HG03097 (cell line): ENCODE measurements around the gene IFT88.

ENCODE experiments used
- ATAC-seq: cut with Tn5 transposase; IDR thresholded peaks from one replicate; pipeline ENCODE4 v1.9.1; 2021; ENCODE audit not compliant: unreplicated experiment, low FRiP score

Gene IFT88

GRCh38 chr13:20711301-20712044 lies 144.5 kb downstream of the IFT88 start:
- ATAC-seq, result no peak

- ATAC-seq, result no peak
Observed at GRCh38 chr13:20713014-20713376, 146.0 kb downstream of the IFT88 start.

- ATAC-seq, result no peak
Observed at GRCh38 chr13:20713751-20714150, 146.8 kb downstream of the IFT88 start.

GRCh38 chr13:20714161-20714560 lies 147.2 kb downstream of the IFT88 start:
- no peak for ATAC-seq

GRCh38 chr13:20714563-20715329 lies 147.8 kb downstream of the IFT88 start:
- ATAC-seq, result no peak

- no peak for ATAC-seq
Observed at GRCh38 chr13:20715330-20715712, 148.4 kb downstream of the IFT88 start.

- ATAC-seq, result no peak
Observed at GRCh38 chr13:20716951-20717350, 150.0 kb downstream of the IFT88 start.

- ATAC-seq, result no peak
Observed at GRCh38 chr13:20717581-20718542, 150.9 kb downstream of the IFT88 start.

GRCh38 chr13:20718958-20719566 lies 152.1 kb downstream of the IFT88 start:
- ATAC-seq, result no peak

- ATAC-seq, result no peak
Observed at GRCh38 chr13:20719783-20720182, 152.8 kb downstream of the IFT88 start.

GRCh38 chr13:20720499-20720898 lies 153.5 kb downstream of the IFT88 start:
- ATAC-seq, result no peak

GRCh38 chr13:20721058-20721453 lies 154.1 kb downstream of the IFT88 start:
- ATAC-seq, result no peak

GRCh38 chr13:20721454-20722357 lies 154.7 kb downstream of the IFT88 start:
- no peak for ATAC-seq

GRCh38 chr13:20727856-20728255 lies 160.9 kb downstream of the IFT88 start:
- ATAC-seq, result no peak

- no peak for ATAC-seq
Observed at GRCh38 chr13:20728579-20729311, 161.8 kb downstream of the IFT88 start.

GRCh38 chr13:20729633-20730585 lies 163.0 kb downstream of the IFT88 start:
- ATAC-seq, result no peak

- ATAC-seq, result no peak
Observed at GRCh38 chr13:20738616-20739015, 171.7 kb downstream of the IFT88 start.

- ATAC-seq, result no peak
Observed at GRCh38 chr13:20740021-20740420, 173.1 kb downstream of the IFT88 start.
